Stimulated activated naive CD8-positive, alpha-beta T cell treated with anti-CD3 and anti-CD28 coated beads, Interleukin-15, amount 100 ng/mL, for 72 hours (primary cell): ENCODE data around the gene NONO.

Experiments
- ATAC-seq: fragments of 150-1000 bp; cut with Tn5 transposase; 2 replicates; pipeline ENCODE4 v1.10.0; 2021; ENCODE audit warnings: mild to moderate bottlenecking, moderate library complexity
- DNase-seq, 2 donors: peaks; one replicate each; pipeline ENCODE4 v3.0.0; 2021 to 2022
- H3K27ac Mint-ChIP-seq, 2 donors: one replicate each; pipeline ENCODE4 v1.8.0; 2022; ENCODE audit warnings: mild to moderate bottlenecking in 2 of 2, mixed read lengths in 2 of 2, moderate library complexity in 2 of 2
- H3K27me3 Mint-ChIP-seq: one replicate; pipeline ENCODE4 v1.8.0; 2022; ENCODE audit warnings: mixed read lengths
- H3K4me1 Mint-ChIP-seq: one replicate; pipeline ENCODE4 v1.8.0; 2022; ENCODE audit warnings: mild to moderate bottlenecking, mixed read lengths
- H3K4me3 Mint-ChIP-seq, 2 donors: one replicate each; pipeline ENCODE4 v1.8.0; 2022; ENCODE audit warnings: mild to moderate bottlenecking in 2 of 2, mixed read lengths in 2 of 2, moderate library complexity in 1 of 2
- H3K9me3 Mint-ChIP-seq, 2 donors: one replicate each; pipeline ENCODE4 v1.8.0; 2022; ENCODE audit warnings: mixed read lengths in 2 of 2

The NONO gene, protein sequence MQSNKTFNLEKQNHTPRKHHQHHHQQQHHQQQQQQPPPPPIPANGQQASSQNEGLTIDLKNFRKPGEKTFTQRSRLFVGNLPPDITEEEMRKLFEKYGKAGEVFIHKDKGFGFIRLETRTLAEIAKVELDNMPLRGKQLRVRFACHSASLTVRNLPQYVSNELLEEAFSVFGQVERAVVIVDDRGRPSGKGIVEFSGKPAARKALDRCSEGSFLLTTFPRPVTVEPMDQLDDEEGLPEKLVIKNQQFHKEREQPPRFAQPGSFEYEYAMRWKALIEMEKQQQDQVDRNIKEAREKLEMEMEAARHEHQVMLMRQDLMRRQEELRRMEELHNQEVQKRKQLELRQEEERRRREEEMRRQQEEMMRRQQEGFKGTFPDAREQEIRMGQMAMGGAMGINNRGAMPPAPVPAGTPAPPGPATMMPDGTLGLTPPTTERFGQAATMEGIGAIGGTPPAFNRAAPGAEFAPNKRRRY

DNA sequence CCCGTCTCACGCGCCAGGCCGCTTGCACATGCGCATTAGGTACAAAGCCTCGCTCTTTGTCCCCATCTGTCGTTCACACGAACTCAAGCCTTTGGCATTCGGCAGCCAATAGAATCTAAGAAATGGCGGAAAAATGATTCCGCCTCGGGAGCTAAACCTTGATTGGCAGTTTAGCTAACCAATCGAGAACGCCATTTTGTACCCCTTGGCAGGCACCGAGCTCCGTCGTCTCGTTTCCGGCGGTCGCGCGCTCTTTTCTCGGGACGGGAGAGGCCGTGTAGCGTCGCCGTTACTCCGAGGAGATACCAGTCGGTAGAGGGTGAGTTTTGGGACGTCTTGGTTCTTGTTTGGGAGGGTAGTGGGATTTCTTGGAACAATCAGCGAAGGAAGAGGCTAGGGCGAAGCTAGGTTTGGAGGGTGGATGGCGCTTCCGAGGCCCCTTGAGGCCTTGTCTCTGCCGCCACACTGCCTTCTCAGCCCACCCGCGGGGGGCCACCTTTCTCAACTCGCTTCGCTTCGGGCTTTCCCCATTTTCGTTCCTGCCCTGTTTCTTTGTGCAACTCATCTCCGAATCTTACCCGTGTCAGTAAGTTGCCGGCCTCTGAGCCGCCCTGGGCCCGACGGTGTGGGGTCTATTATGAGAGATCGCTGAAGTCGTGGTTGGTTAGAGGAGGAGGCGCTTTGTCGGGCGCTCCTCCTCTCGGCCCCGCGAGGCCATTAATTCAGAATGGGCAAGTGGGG is at the start of gene NONO:
Gene NONO (plus strand): TSS at position 233 of the 741 bp plus-strand sequence. CDS start 7,003 bp downstream, outside the sequence.
- peak within 1 kb of the TSS; percentile 99 to 100 for H3K27ac Mint-ChIP-seq
- ATAC-seq = peak; percentile 82
- H3K4me1 Mint-ChIP-seq = peaks cover 2% of the 10 kb centered on the region
- H3K9me3 Mint-ChIP-seq = no peaks in the 10 kb centered on the region
- DNase-seq = peak; percentile 82 to 90
- no peaks in the 10 kb centered on the region for H3K27me3 Mint-ChIP-seq
- H3K4me3 Mint-ChIP-seq = peak within 1 kb of the TSS; percentile 94 to 99

DNA sequence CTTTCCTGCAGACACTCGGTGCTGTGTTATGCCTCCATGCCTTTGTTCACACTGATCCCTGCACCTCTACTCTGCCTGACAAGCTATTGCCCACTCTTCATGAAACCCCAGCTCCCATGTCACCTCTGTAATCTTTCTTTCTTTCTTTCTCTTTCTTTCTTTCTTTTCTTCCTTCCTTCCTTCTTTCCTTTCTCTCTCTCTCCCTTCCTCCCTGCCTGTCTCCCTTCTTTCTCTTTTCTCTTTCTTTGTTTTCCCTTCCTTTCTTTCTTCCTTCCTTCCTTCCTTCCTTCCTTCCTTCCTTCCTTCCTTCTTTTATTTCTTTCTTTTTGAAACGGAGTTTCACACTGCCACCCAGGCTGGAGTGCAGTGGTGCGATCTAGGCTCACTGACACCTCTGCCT is 48.0 kb upstream of the NONO start:
- Mint-ChIP-seq H3K4me3 (no peak overlapping the region), H3K27me3 (no peaks in the 10 kb centered on the region), H3K4me1 (peaks cover 3% of the 10 kb centered on the region), H3K9me3 (no peaks in the 10 kb centered on the region), H3K27ac (peak overlapping the region in 1 of 2 donors; percentile 79)
- DNase-seq = no peak
- no peak for ATAC-seq

DNA sequence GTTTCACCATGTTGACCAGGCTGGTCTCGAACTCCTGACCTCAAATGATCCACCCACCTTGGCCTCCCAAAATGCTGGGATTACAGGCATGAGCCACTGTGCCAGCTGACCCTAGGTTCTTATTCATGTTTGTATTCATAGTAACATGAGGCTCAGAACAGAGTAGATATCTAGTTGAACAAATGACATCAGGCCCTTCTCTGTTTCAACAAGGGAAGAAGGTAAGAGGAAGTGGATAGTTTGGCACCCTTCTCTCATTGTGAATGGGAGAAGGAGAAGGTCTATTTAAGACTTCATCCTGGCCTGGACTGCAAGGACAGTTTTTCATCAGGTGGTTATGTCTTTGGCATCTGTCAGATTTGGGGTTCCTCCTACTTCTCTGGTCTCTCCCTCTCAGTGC is 46.6 kb upstream of the NONO start:
- H3K4me3 Mint-ChIP-seq = no peak overlapping the region
- no peaks in the 10 kb centered on the region for H3K27me3 Mint-ChIP-seq
- no peak overlapping the region for H3K27ac Mint-ChIP-seq
- DNase-seq (no peak), ATAC-seq (no peak)
- peaks cover 5% of the 10 kb centered on the region for H3K4me1 Mint-ChIP-seq
- H3K9me3 Mint-ChIP-seq = no peaks in the 10 kb centered on the region

DNA sequence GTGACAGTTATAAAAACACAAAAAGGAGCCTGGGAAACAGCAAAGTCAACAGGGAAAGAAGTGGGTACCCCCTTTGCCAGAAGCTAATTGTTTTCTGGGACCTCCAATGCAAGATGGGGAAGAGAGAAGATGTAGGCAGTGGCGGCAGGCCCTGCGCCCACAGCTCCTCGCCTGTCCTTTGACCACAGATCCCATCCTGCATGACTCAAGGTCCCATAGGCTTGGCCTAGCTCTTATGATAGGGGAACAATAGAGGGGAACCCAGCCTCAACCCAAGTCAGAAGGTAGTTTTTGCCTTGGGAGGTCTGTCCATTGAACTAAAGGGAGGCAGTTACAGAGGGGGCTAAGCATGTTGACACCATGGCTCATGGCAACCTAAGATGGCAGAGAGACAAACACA is 43.7 kb upstream of the NONO start:
- ATAC-seq (no peak), DNase-seq (no peak)
- H3K4me3 Mint-ChIP-seq = no peak overlapping the region
- H3K27me3 Mint-ChIP-seq = no peaks in the 10 kb centered on the region
- H3K27ac Mint-ChIP-seq = peak overlapping the region; percentile 30 to 49
- peaks cover 5% of the 10 kb centered on the region for H3K4me1 Mint-ChIP-seq
- no peaks in the 10 kb centered on the region for H3K9me3 Mint-ChIP-seq

DNA sequence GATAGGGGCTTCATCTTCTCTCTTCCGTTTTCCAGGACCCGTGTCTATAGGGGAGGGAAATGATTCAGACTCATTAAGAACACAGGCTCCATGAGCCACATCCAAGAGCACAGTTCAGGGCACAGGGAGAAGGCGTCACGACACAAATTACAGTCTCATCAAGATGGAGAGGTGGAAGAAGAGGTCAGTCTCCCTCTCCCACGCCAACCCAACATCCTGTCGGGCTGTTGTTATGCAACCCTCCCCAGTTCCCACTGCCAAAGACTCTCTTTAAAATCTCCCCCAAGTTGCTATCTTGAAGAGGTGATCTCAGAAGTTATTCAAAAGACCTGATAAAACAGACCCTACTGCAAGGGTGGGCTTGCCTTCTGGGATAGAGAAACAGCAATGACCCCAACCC is 42.1 kb upstream of the NONO start:
- ATAC-seq (no peak), DNase-seq (no peak)
- H3K4me1 Mint-ChIP-seq = peaks cover 5% of the 10 kb centered on the region
- H3K27me3 Mint-ChIP-seq = no peaks in the 10 kb centered on the region
- H3K27ac Mint-ChIP-seq = no peak overlapping the region
- no peak overlapping the region for H3K4me3 Mint-ChIP-seq
- H3K9me3 Mint-ChIP-seq = no peaks in the 10 kb centered on the region

DNA sequence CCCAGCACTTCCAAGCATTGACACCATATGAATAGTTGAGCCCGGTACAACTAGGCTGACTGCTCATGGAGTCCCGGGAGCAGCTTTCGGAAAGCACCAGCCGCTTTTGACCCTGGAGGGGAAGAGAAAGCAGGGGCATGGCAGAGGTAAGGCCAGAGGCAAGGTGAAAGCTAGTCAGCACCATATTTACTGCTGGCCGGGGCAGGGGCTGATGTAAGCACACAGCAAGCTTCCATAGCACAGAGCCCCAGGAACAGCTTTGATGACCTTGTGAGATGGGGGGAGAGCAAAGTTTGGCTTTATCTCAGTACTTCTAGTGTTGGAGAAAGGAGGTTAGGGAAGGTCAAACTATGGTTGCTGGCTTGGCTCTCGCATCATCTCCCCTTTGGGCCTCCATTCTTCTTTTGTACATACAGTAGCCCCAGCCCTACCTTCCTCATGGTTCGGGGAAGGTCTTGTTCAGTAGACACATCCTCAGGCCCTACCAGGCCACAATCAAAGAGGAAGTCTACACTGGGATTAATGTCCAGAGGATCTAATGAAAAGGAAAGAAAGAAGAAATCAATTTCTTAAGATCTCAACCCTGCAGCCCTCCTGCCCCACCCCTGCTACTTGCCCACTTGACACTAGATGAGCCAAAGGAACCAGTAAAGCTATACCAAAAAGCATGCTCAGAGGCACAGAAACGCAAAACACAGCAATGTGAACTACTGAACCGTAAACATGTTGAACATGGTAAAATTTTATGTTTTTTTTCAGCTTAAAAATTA is 38.9 kb upstream of the NONO start:
- Mint-ChIP-seq H3K27me3 (no peaks in the 10 kb centered on the region), H3K9me3 (no peaks in the 10 kb centered on the region), H3K4me3 (no peak overlapping the region), H3K4me1 (peaks cover 5% of the 10 kb centered on the region), H3K27ac (peak overlapping the region in 1 of 2 donors; percentile 12)
- DNase-seq = no peak
- no peak for ATAC-seq

DNA sequence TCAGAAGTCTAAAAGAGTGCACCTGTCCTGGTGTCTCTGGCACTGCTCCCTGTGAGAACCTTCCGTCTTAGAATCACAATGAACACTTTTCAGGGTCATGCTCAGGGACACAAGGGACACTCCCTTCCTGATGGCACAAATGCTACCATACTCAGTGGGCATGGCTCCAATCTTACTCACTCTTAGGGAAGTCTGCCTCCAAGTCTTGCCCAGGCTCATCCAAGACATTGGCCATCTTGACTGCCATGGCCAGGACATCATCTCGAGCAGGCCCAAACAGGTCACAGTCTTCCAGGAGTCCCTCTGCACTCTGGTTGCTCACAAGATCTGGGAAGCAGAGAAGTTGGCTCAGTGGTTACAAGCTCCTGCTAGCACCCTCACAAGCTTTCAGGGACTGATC is 38.3 kb upstream of the NONO start:
- Mint-ChIP-seq H3K9me3 (no peaks in the 10 kb centered on the region), H3K4me3 (no peak overlapping the region), H3K27me3 (no peaks in the 10 kb centered on the region), H3K27ac (peak overlapping the region in 1 of 2 donors; percentile 30), H3K4me1 (peaks cover 8% of the 10 kb centered on the region)
- no peak for ATAC-seq
- no peak for DNase-seq

DNA sequence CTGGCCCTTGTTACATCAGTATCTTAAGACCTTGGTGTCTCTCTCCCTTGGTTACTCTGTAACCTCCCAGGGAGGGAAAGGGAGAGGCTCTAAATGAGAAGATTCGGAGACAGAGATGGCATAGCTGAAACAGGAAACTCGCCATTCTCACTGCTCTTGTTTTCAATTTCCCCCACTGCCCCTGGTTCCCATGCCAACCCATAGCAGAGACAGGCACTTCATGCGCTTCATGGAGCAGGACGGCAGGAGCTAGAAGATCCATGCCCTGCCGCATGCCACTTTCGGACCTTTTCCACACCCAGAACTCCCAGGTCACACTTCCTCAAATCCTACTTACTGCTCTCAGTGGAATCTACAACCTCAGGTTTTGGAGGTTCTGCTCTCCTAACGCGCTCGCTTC is 32.6 kb upstream of the NONO start:
- no peak for ATAC-seq
- Mint-ChIP-seq H3K9me3 (no peaks in the 10 kb centered on the region), H3K27ac (no peak overlapping the region), H3K4me1 (peaks cover 42% of the 10 kb centered on the region), H3K27me3 (no peaks in the 10 kb centered on the region), H3K4me3 (no peak overlapping the region)
- no peak for DNase-seq

DNA sequence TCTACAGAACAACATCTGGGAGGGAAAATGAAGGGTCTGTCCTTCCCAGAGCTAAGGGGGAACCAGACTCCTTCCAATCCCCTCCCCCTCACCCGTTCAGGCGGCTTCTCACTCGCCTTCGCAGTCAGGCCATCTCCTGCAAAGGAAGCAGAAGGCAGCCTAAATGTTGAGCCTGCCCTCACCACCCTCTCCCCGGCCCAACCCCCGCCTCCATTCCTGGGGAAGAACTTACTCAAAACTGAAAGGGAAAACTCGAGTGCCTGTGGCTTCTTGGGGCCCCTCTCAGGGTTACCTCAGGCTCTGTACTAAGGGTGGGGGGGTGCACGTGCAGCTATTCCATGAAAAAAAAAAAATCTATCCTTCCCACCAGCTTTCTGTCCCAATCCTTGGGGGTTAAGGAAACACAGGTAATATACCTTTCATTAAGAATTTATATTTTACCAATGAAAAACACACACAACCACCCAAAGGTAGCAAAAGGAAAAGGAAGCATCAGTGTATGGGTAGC is 31.9 kb upstream of the NONO start:
- Mint-ChIP-seq H3K9me3 (no peaks in the 10 kb centered on the region), H3K4me1 (peaks cover 48% of the 10 kb centered on the region), H3K27me3 (no peaks in the 10 kb centered on the region), H3K27ac (peak overlapping the region in 1 of 2 donors; percentile 81), H3K4me3 (peak overlapping the region; percentile 85 to 88)
- no peak for ATAC-seq
- DNase-seq = no peak

DNA sequence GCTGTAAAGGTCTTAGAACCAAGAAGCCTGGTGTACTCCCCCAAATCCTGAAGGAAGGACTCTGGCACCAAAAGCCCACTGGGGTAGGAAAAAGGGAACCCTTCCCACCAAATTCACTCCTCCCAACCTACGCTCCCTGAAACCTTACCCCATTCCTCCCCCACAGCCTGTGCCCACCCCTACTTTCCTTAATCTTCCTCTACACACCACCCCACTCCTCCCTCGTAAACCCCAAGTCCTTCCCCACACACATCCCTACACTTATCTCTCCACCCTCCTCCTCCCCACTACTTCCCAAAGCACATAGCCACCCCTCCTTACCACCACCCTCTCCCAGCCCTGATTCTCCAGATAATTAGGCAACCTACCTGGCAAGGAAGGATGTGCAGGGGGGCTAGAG is 31.2 kb upstream of the NONO start:
- peak overlapping the region; percentile 85 to 88 for H3K4me3 Mint-ChIP-seq
- H3K4me1 Mint-ChIP-seq = peaks cover 53% of the 10 kb centered on the region
- ATAC-seq (no peak), DNase-seq (no peak)
- H3K9me3 Mint-ChIP-seq = no peaks in the 10 kb centered on the region
- peak overlapping the region in 1 of 2 donors; percentile 83 for H3K27ac Mint-ChIP-seq
- H3K27me3 Mint-ChIP-seq = no peaks in the 10 kb centered on the region

DNA sequence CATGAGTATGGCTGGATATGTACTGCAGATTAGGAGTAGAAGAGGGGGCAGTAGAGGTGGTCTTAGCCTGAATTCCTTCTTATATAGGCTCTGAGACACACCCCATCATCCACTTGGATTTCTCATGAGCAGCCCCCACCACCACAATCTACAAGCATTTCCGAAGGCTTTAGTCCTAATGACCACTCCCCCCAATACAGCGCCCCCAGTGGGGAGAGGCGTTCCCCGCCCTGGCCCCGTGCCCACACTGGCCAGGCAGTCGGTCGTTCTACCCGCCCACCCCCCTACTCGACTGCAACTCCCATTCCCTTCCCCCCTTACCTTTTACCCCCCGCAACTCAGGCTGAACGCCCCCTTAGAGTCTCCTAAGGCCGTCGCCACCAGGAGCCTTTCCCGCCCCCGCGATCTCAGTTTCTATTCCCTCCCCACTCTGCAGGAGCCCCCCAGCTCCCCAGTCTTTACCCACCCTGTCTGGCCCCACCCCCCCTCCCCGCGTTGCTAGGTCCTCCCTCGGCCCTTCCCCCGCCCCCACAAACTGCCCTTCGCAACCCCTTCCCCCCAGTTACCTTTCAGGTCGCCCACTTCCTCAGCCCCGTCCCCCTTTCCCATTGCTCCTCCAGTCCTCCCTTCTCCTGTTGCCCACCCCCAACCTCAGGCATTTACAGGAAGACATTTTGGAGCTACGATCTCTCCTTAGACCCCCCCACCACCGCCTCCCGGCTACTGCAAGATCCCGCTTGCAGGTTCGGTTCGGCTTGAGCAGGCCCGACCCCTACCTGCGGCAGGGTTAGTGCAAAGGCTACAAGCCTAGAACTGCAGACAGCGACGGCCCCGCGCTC is 30.0 kb upstream of the NONO start:
- H3K4me1 Mint-ChIP-seq = peaks cover 53% of the 10 kb centered on the region
- H3K27me3 Mint-ChIP-seq = no peaks in the 10 kb centered on the region
- DNase-seq = peak; percentile 35 to 53
- peak overlapping the region; percentile 85 to 88 for H3K4me3 Mint-ChIP-seq
- H3K9me3 Mint-ChIP-seq = no peaks in the 10 kb centered on the region
- ATAC-seq = no peak
- H3K27ac Mint-ChIP-seq = peak overlapping the region; percentile 91 to 98

DNA sequence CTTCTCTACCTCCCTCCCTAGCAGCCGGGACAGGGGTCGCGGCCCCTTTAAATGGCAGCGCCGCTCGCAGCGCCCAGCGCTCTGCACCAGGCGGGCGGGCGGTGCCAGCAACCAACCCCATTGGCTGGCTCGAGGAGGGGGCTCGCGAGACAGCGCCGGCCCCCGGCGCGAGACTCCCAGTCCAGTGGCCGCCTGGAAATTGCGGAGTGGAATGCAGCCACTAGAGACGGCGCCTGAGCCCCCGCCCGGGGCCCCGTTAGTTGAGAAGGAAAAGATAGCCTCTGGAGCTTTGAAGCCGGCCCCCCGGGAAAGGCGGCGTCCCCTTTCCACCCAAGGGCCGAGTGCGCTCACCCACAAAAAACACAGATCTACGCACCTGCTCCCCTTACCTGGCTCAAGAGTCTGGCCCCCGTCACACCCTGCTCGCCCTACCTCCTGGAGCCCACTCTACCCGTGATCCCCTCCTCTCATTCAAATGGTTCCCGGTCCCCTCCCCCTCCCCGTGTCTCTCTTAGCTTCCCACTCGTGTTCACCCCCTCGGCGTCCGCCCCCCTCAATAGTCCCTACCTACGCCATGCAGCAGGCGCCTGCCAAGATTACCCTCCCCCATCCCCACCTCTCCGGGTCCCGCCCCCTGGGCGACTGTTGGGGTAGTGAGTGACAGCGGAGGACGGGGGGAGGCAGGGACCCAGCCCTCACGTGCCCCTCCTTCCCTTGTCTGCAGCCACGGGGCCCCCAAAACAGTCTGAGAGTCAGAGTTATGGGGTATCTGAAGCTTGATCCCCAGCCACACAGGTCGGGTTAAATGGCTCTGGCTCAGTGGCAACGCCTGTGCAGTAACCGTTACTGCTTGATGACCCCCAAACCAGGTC is 29.1 kb upstream of the NONO start, which contains the start of gene ZMYM3:
Gene ZMYM3 (minus strand): TSS at position 49 of the 872 bp plus-strand sequence. CDS start 885 bp downstream, outside the sequence.
- peak within 1 kb of the TSS; percentile 91 to 98 for H3K27ac Mint-ChIP-seq
- H3K9me3 Mint-ChIP-seq = no peaks in the 10 kb centered on the region
- no peaks in the 10 kb centered on the region for H3K27me3 Mint-ChIP-seq
- peak within 1 kb of the TSS; percentile 85 to 88 for H3K4me3 Mint-ChIP-seq
- ATAC-seq = peak; percentile 91
- DNase-seq = peak; percentile 79 to 85
- peaks cover 53% of the 10 kb centered on the region for H3K4me1 Mint-ChIP-seq

DNA sequence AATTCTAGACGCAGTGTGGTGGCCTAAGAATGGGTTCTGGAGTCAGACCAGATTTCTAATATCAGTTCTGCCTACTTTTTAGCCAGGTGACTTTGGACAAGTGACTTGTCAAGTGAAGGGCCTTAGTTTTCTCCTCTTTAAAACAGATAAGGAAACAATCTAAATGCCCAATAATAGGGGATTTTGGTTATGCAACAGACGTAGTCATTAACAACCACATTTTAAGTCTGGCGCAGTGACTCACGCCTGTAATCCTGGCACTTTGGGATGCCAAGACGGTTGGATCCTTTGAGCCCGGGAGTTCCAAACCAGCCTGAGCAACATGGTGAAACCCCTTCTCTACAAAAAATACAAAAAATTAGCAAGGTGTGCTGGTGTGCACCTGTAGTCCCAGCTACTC is 27.4 kb upstream of the NONO start:
- H3K4me1 Mint-ChIP-seq = peaks cover 43% of the 10 kb centered on the region
- no peaks in the 10 kb centered on the region for H3K27me3 Mint-ChIP-seq
- DNase-seq = no peak
- H3K27ac Mint-ChIP-seq = no peak overlapping the region
- H3K9me3 Mint-ChIP-seq = no peaks in the 10 kb centered on the region
- no peak for ATAC-seq
- peak overlapping the region in 1 of 2 donors; percentile 85 for H3K4me3 Mint-ChIP-seq

DNA sequence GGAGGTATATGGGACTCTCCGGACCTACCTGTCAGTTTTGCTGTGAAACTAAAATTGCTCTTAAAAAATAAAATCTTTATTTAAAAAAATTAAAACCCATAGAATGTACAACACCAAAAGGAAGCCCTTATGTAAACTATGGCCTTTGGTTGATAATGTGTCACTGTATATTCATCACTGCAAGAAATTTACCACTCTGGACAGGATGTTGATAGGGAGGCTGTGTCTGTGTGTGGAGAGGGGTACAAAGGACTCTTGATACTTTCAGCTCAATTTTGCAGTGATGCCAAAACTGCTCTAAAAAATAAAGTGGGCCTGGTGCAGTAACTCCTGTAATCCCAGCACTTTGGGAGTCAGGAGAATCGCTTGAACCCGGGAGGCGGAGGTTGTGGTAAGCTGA is 26.6 kb upstream of the NONO start:
- no peak overlapping the region for H3K27ac Mint-ChIP-seq
- H3K9me3 Mint-ChIP-seq = no peaks in the 10 kb centered on the region
- DNase-seq = no peak
- no peak for ATAC-seq
- H3K27me3 Mint-ChIP-seq = no peaks in the 10 kb centered on the region
- peaks cover 35% of the 10 kb centered on the region for H3K4me1 Mint-ChIP-seq
- no peak overlapping the region for H3K4me3 Mint-ChIP-seq
